Measurements from ENCODE around the gene SLC13A2.

- TF ChIP-seq YY1 (IDR thresholded peaks at IDR 0.05; ENCODE audit: insufficient read depth, insufficient read length) (no peak), ZNF274 (IDR thresholded peaks at IDR 0.05; ENCODE audit: low read depth, low read length) (no peak)
Observed at GRCh38 chr17:28499364-28499664, 25.9 kb downstream of the SLC13A2 start.
